Activated naive CD8-positive, alpha-beta T cell treated with anti-CD3 and anti-CD28 coated beads, Interleukin-2, amount 50 U/mL, for 24 hours (primary cell): ENCODE results near the gene ARL17B.
"Not testable (repeated sequence)": the region's sequence is repeated elsewhere in the genome, so short reads cannot be mapped to it uniquely, and the experiment has no call there.

Experiments
- ATAC-seq: fragments of 150-1000 bp; cut with Tn5 transposase; one replicate; pipeline ENCODE4 v1.10.0; 2021
- DNase-seq: peaks from one replicate; pipeline ENCODE4 v3.0.0; 2021
- H3K27ac Mint-ChIP-seq: one replicate; pipeline ENCODE4 v1.8.0; 2021; ENCODE audit warnings: mild to moderate bottlenecking, mixed read lengths
- H3K27me3 Mint-ChIP-seq: one replicate; pipeline ENCODE4 v1.8.0; 2021; ENCODE audit warnings: mixed read lengths
- H3K36me3 Mint-ChIP-seq: one replicate; pipeline ENCODE4 v1.8.0; 2021; ENCODE audit warnings: low read depth, mixed read lengths
- H3K4me1 Mint-ChIP-seq: one replicate; pipeline ENCODE4 v1.8.0; 2021; ENCODE audit warnings: mixed read lengths
- H3K4me3 Mint-ChIP-seq: one replicate; pipeline ENCODE4 v1.8.0; 2021; ENCODE audit warnings: mild to moderate bottlenecking, moderate library complexity, mixed read lengths
- H3K9me3 Mint-ChIP-seq: one replicate; pipeline ENCODE4 v1.8.0; 2021; ENCODE audit warnings: mixed read lengths

Gene ARL17B

DNA sequence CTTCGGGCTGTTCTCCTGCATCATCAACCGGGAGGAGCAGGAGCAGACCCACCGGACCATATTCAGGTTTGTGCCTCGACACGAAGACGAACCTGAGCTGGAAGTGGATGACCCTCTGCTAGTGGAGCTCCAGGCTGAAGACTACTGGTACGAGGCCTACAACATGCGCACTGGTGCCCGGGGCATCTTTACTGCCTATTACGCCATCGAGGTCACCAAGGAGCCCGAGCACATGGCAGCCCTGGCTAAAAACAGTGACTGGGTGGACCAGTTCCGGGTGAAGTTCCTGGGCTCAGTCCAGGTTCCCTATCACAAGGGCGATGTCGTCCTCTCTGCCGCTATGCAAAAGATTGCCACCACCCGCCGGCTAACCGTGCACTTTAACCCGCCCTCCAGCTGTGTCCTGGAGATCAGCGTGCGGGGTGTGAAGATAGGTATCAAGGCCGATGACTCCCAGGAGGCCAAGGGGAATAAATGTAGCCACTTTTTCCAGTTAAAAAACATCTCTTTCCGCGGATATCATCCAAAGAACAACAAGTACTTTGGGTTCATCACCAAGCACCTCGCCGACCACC, 117.1 kb downstream of the ARL17B start:
- H3K36me3 Mint-ChIP-seq, DNase-seq, H3K4me3 Mint-ChIP-seq, H3K27me3 Mint-ChIP-seq, H3K27ac Mint-ChIP-seq, H3K9me3 Mint-ChIP-seq, ATAC-seq, H3K4me1 Mint-ChIP-seq: not testable (repeated sequence)

DNA sequence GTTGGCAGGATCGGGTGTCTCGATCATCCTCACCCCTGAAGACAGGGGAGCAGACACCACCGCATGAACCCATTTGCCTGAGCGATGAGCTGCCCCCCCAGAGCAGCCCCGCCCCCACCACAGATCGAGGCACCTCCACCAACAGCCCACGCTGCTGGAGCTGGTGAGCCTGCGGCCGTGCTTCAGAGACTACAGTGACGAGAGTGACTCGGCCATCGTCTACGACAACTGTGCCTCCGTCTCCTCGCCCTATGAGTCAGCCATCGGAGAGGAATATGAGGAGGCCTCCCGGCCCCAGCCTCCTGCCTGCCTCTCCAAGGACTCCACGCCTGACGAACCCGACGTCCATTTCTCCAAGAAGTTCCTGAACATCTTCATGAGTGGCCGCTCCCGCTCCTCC, 117.6 kb downstream of the ARL17B start:
- H3K27ac Mint-ChIP-seq, H3K4me3 Mint-ChIP-seq, H3K36me3 Mint-ChIP-seq, H3K9me3 Mint-ChIP-seq, H3K4me1 Mint-ChIP-seq, H3K27me3 Mint-ChIP-seq, DNase-seq, ATAC-seq: not testable (repeated sequence)

GRCh38 chr17:46243505-46243904, 118.1 kb downstream of the ARL17B start:
- not testable (repeated sequence) for H3K4me3 Mint-ChIP-seq, H3K9me3 Mint-ChIP-seq, H3K4me1 Mint-ChIP-seq, H3K27ac Mint-ChIP-seq, H3K36me3 Mint-ChIP-seq, H3K27me3 Mint-ChIP-seq, DNase-seq, ATAC-seq

DNA sequence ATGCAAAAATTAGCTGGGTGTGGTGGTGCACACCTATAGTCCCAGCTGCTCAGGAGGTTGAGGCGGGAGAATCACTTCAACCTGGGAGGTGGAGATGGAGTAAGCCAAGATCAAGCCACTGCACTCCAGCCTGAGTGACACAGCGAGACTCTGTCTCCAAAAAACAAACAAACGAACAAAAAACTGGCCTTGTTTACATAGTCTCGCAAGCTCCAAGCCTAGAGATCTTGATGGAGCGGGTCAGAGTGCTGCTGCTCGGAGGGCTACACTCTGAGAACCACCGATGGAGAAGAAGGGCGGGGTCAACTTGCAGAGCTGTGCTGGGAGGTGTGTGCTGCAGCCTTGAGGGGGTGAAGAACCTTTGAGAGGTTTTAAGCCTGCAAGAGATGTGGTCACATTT, 130.2 kb downstream of the ARL17B start:
- DNase-seq, H3K36me3 Mint-ChIP-seq, ATAC-seq, H3K27me3 Mint-ChIP-seq, H3K4me1 Mint-ChIP-seq, H3K27ac Mint-ChIP-seq, H3K4me3 Mint-ChIP-seq, H3K9me3 Mint-ChIP-seq: not testable (repeated sequence)

- Mint-ChIP-seq H3K4me3 (peak overlapping the region; percentile 84), H3K4me1 (peaks cover 12% of the 10 kb centered on the region), H3K27ac (peak overlapping the region; percentile 76)
- H3K27me3 Mint-ChIP-seq, H3K9me3 Mint-ChIP-seq, H3K36me3 Mint-ChIP-seq: not testable (repeated sequence)
- peak; percentile 95 for DNase-seq
- ATAC-seq, result peak; percentile 99
Measured at GRCh38 chr17:46225274-46225794, 136.2 kb downstream of the ARL17B start.

DNA sequence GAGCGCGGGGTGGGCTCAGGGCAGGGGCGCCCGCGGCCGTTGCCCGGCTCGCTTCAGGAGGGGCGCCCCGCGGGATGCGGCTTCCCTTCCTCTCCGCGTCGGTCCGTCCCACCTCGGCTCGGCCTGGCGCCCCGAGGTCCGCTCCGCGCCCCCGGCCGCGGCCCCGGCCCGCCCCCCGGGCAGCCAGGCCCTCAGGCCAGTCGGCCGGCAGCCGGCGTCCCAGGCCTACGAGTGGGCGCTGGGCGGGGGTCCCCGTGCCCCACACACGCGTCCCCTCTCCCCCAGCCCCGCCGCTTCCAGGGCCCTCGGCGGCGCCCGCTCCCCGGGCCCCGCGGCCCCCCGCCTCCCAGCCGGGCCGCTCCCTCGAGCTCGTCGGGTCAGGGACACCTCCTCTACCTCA, 136.7 kb downstream of the ARL17B start:
- ATAC-seq (peak; percentile 30), DNase-seq (peak; percentile 12)
- H3K27me3 Mint-ChIP-seq, H3K9me3 Mint-ChIP-seq, H3K27ac Mint-ChIP-seq, H3K36me3 Mint-ChIP-seq: not testable (repeated sequence)
- Mint-ChIP-seq H3K4me3 (peak overlapping the region; percentile 84), H3K4me1 (peaks cover 12% of the 10 kb centered on the region)
